ENCODE measurements around the gene ENAM. TPM values are rescaled to one million over a fixed set of nuclear protein-coding genes. Genes with fewer than 3 reads are reported as not detected.

The ENAM gene
- total and polyA plus RNA-seq, 10 of the 15 experiments (the other 5 are each of a cell fraction or from before 2014, with no cell fraction given) = 0.04 to 1.3 (median 0.21) TPM

- CTCF ChIA-PET = interaction anchor here (1.1 to 1.8 kb wide), 5 partner anchors 9 to 353 kb away, joined by 3 to 12 read pairs (median 7); no protein-coding TSS in a partner anchor
- Histone ChIP-seq H3K4me3 (no peak overlapping the region), H3K9ac (ENCODE audit: control insufficient read depth, insufficient read depth, low read length) (no peak overlapping the region), H3K9me3 (replicated peaks; ENCODE audit: control insufficient read depth, insufficient read depth, low read length) (no peaks in the 10 kb centered on the region), H3K4me2 (ENCODE audit: control insufficient read depth, insufficient read depth) (no peak overlapping the region), H3K36me3 (ENCODE audit: control insufficient read depth in 2 of 2, insufficient read depth in 2 of 2, low read length in 1 of 2) (peaks cover 0 to 3% of the 10 kb centered on the region in 2 experiments; a peak in 1 of 4 replicates), H4K20me1 (ENCODE audit: control insufficient read depth, insufficient read depth) (no peaks in the 10 kb centered on the region), H2AFZ (ENCODE audit: control insufficient read depth, low read depth, low read length) (no peak overlapping the region), H3K4me1 (ENCODE audit: control insufficient read depth, insufficient read depth, low read length) (no peaks in the 10 kb centered on the region; the same call in 1 of the 2 replicates), H3K27ac (ENCODE audit: control insufficient read depth, insufficient read depth) (no peak overlapping the region), H3K79me2 (ENCODE audit: control insufficient read depth, insufficient read depth, low read length) (peaks cover 3% of the 10 kb centered on the region), H3K27me3 (replicated peaks in 1 of 2; ENCODE audit: control insufficient read depth in 2 of 2, insufficient read depth in 2 of 2, low read length in 1 of 2) (no peaks in the 10 kb centered on the region)
- ATAC-seq = no peak
- POLR2A ChIA-PET = interaction anchor here (1.5 kb wide), 1 partner anchor 11 kb away, joined by 3 read pairs; no protein-coding TSS in a partner anchor
- 68% methylated on average over 5 of the region's 5 CpGs for WGBS (ENCODE audit: insufficient coverage, insufficient replicate concordance, low lambda C conversion rate, missing lambda C conversion rate)
- intact Hi-C loops (cut with micrococcal nuclease; ENCODE audit: unreplicated experiment) (loop anchor here (10.0 kb wide), 2 partner anchors 527 to 607 kb away; no protein-coding TSS in a partner anchor), in situ Hi-C loops (cut with MboI) (no loop called here)
- no peak for TF ChIP-seq SUZ12 (IDR thresholded peaks at IDR 0.05; ENCODE audit: unreplicated experiment)
- no TSS peak for BruUV-seq (replicated peaks)
- RAD21 ChIA-PET (ENCODE audit: unreplicated experiment) = interaction anchor here (1.1 to 2.6 kb wide), 8 partner anchors 9 to 353 kb away, joined by 3 to 15 read pairs (median 6); partner anchors contain the start of gene JCHAIN
- SMC1A ChIA-PET (ENCODE audit: uncharacterized antibody, unreplicated experiment) = interaction anchor here (0.9 to 2.9 kb wide), 13 partner anchors 9 to 363 kb away, joined by 3 to 17 read pairs (median 4); partner anchors contain the start of genes JCHAIN and UTP3
- FAIRE-seq = no peak
- no peak for DNase-seq (ENCODE audit: low read depth, low spot score)
Measured at GRCh38 chr4:70657326-70657725, 28.8 kb downstream of the ENAM start.

DNA sequence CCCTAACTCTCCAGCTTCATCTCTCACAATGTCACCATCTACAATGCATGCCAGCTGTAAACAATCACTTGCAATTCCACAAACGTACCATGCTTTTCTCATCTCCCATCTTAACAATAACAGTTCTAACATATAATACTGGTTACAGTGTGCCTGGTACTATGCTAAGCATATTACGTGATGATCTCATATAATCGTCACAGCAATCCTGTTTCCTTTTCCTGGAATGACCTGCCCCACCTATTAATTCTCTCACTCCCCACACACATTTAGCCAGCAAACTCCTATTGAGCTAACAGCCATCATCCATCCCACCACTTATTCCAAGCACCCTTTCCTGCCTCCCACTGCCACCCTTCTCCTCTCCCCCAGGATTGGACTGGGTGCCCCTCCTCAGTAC, 29.9 kb downstream of the ENAM start:
- Histone ChIP-seq H2AFZ (ENCODE audit: control insufficient read depth, low read depth, low read length) (no peak overlapping the region), H3K4me2 (ENCODE audit: control insufficient read depth, insufficient read depth) (no peak overlapping the region), H3K79me2 (ENCODE audit: control insufficient read depth, insufficient read depth, low read length) (peaks cover 3% of the 10 kb centered on the region), H3K27me3 (replicated peaks in 1 of 2; ENCODE audit: control insufficient read depth in 2 of 2, insufficient read depth in 2 of 2, low read length in 1 of 2) (no peaks in the 10 kb centered on the region), H3K36me3 (ENCODE audit: control insufficient read depth in 2 of 2, insufficient read depth in 2 of 2, low read length in 1 of 2) (peaks cover 0 to 3% of the 10 kb centered on the region in 2 experiments; a peak in 1 of 4 replicates), H3K9me3 (replicated peaks; ENCODE audit: control insufficient read depth, insufficient read depth, low read length) (no peaks in the 10 kb centered on the region), H3K4me3 (no peak overlapping the region), H4K20me1 (ENCODE audit: control insufficient read depth, insufficient read depth) (no peaks in the 10 kb centered on the region), H3K4me1 (ENCODE audit: control insufficient read depth, insufficient read depth, low read length) (no peaks in the 10 kb centered on the region; the same call in 1 of the 2 replicates), H3K27ac (ENCODE audit: control insufficient read depth, insufficient read depth) (no peak overlapping the region), H3K9ac (ENCODE audit: control insufficient read depth, insufficient read depth, low read length) (no peak overlapping the region)
- FAIRE-seq (no peak), DNase-seq (ENCODE audit: low read depth, low spot score) (no peak), ATAC-seq (no peak)
- 43% methylated on average over 3 of the region's 3 CpGs for WGBS (ENCODE audit: insufficient coverage, insufficient replicate concordance, low lambda C conversion rate, missing lambda C conversion rate)
- no TSS peak for BruUV-seq (replicated peaks)
- TF ChIP-seq, protein P1, sequence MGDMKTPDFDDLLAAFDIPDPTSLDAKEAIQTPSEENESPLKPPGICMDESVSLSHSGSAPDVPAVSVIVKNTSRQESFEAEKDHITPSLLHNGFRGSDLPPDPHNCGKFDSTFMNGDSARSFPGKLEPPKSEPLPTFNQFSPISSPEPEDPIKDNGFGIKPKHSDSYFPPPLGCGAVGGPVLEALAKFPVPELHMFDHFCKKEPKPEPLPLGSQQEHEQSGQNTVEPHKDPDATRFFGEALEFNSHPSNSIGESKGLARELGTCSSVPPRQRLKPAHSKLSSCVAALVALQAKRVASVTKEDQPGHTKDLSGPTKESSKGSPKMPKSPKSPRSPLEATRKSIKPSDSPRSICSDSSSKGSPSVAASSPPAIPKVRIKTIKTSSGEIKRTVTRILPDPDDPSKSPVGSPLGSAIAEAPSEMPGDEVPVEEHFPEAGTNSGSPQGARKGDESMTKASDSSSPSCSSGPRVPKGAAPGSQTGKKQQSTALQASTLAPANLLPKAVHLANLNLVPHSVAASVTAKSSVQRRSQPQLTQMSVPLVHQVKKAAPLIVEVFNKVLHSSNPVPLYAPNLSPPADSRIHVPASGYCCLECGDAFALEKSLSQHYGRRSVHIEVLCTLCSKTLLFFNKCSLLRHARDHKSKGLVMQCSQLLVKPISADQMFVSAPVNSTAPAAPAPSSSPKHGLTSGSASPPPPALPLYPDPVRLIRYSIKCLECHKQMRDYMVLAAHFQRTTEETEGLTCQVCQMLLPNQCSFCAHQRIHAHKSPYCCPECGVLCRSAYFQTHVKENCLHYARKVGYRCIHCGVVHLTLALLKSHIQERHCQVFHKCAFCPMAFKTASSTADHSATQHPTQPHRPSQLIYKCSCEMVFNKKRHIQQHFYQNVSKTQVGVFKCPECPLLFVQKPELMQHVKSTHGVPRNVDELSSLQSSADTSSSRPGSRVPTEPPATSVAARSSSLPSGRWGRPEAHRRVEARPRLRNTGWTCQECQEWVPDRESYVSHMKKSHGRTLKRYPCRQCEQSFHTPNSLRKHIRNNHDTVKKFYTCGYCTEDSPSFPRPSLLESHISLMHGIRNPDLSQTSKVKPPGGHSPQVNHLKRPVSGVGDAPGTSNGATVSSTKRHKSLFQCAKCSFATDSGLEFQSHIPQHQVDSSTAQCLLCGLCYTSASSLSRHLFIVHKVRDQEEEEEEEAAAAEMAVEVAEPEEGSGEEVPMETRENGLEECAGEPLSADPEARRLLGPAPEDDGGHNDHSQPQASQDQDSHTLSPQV (IDR thresholded peaks at IDR 0.05) = no peak
- TF ChIP-seq ZNF622 (IDR thresholded peaks at IDR 0.05) = no peak
- no peak for TF ChIP-seq SIX5 (IDR thresholded peaks at IDR 0.05; ENCODE audit: low read depth, low read length, severe bottlenecking)
- TF ChIP-seq, protein P2, sequence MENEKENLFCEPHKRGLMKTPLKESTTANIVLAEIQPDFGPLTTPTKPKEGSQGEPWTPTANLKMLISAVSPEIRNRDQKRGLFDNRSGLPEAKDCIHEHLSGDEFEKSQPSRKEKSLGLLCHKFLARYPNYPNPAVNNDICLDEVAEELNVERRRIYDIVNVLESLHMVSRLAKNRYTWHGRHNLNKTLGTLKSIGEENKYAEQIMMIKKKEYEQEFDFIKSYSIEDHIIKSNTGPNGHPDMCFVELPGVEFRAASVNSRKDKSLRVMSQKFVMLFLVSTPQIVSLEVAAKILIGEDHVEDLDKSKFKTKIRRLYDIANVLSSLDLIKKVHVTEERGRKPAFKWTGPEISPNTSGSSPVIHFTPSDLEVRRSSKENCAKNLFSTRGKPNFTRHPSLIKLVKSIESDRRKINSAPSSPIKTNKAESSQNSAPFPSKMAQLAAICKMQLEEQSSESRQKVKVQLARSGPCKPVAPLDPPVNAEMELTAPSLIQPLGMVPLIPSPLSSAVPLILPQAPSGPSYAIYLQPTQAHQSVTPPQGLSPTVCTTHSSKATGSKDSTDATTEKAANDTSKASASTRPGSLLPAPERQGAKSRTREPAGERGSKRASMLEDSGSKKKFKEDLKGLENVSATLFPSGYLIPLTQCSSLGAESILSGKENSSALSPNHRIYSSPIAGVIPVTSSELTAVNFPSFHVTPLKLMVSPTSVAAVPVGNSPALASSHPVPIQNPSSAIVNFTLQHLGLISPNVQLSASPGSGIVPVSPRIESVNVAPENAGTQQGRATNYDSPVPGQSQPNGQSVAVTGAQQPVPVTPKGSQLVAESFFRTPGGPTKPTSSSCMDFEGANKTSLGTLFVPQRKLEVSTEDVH (IDR thresholded peaks at IDR 0.05; ENCODE audit: low read depth, partially characterized antibody) = no peak
- TF ChIP-seq JUND (IDR thresholded peaks at IDR 0.05; ENCODE audit: low read depth, low read length) = no peak
- POLR2A ChIA-PET = interaction anchor here (0.6 to 1.5 kb wide), 2 partner anchors 10 to 364 kb away, joined by 3 to 5 read pairs; no protein-coding TSS in a partner anchor
- SMC1A ChIA-PET (ENCODE audit: uncharacterized antibody, unreplicated experiment) = interaction anchor here (0.6 to 2.9 kb wide), 5 partner anchors 8 to 474 kb away, joined by 3 to 17 read pairs (median 3); partner anchors contain the start of gene JCHAIN
- RAD21 ChIA-PET (ENCODE audit: unreplicated experiment) = interaction anchor here (1.0 to 2.6 kb wide), 2 partner anchors 7 to 45 kb away, joined by 3 to 8 read pairs; partner anchors contain the start of gene JCHAIN
- CTCF ChIA-PET = no interaction called here
- in situ Hi-C loops (cut with MboI) = no loop called here
- intact Hi-C loops (cut with micrococcal nuclease; ENCODE audit: unreplicated experiment) = loop anchor here (10.0 kb wide), 2 partner anchors 526 to 606 kb away; no protein-coding TSS in a partner anchor

Data from GM12878 (cell line).